ENCODE results near the gene GDF9.

The GDF9 gene

GRCh38 chr5:132821350-132821749, 44.9 kb downstream of the GDF9 start:
- no peak for DNase-seq (ENCODE audit: low read depth)
- H3K4me3 ChIP-seq (ENCODE audit: low read depth, low read length): no peak overlapping the region
- TF ChIP-seq, protein P1, sequence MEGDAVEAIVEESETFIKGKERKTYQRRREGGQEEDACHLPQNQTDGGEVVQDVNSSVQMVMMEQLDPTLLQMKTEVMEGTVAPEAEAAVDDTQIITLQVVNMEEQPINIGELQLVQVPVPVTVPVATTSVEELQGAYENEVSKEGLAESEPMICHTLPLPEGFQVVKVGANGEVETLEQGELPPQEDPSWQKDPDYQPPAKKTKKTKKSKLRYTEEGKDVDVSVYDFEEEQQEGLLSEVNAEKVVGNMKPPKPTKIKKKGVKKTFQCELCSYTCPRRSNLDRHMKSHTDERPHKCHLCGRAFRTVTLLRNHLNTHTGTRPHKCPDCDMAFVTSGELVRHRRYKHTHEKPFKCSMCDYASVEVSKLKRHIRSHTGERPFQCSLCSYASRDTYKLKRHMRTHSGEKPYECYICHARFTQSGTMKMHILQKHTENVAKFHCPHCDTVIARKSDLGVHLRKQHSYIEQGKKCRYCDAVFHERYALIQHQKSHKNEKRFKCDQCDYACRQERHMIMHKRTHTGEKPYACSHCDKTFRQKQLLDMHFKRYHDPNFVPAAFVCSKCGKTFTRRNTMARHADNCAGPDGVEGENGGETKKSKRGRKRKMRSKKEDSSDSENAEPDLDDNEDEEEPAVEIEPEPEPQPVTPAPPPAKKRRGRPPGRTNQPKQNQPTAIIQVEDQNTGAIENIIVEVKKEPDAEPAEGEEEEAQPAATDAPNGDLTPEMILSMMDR (conservative IDR thresholded peaks at IDR 0.05; ENCODE audit: low read depth, low read length): no peak

- DNase-seq (ENCODE audit: low read depth): peak; percentile 96
- TF ChIP-seq, protein P1 (conservative IDR thresholded peaks at IDR 0.05; ENCODE audit: low read depth, low read length): peak; percentile 94
- H3K4me3 ChIP-seq (ENCODE audit: low read depth, low read length): peak overlapping the region; percentile 50
Measured at GRCh38 chr5:132820162-132820754, 46.0 kb downstream of the GDF9 start.

DNA sequence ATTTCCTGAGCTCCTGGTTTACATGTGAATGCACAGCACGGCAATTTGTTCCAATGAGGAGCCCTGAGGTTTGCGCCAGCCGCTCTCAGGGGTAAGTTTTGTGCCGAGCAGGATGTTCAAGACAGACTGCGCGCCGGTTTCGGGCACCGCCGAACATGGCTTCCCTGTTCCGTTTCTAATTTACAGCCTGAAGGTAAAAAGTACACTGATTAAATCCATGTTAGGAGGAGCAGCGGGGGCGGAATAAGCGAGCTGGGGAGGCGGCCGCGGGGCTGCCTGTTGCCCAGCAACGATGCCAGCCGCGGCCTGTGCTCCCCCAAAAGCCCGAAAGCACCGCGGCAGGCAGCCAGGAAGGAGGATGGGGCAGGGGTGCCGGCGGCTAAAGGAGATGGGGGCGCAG, 46.8 kb downstream of the GDF9 start:
- peak overlapping the region; percentile 50 for H3K4me3 ChIP-seq (ENCODE audit: low read depth, low read length)
- TF ChIP-seq, protein P1 (conservative IDR thresholded peaks at IDR 0.05; ENCODE audit: low read depth, low read length): no peak
- DNase-seq (ENCODE audit: low read depth): no peak

GRCh38 chr5:132817011-132817410, 49.3 kb downstream of the GDF9 start:
- DNase-seq (ENCODE audit: low read depth): no peak
- TF ChIP-seq, protein P1 (conservative IDR thresholded peaks at IDR 0.05; ENCODE audit: low read depth, low read length): no peak
- no peak overlapping the region for H3K4me3 ChIP-seq (ENCODE audit: low read depth, low read length)

- DNase-seq (ENCODE audit: low read depth): peak; percentile 30
- TF ChIP-seq, protein P1 (conservative IDR thresholded peaks at IDR 0.05; ENCODE audit: low read depth, low read length): no peak
- no peak overlapping the region for H3K4me3 ChIP-seq (ENCODE audit: low read depth, low read length)
Measured at GRCh38 chr5:132816554-132816953, 49.7 kb downstream of the GDF9 start.

DNA sequence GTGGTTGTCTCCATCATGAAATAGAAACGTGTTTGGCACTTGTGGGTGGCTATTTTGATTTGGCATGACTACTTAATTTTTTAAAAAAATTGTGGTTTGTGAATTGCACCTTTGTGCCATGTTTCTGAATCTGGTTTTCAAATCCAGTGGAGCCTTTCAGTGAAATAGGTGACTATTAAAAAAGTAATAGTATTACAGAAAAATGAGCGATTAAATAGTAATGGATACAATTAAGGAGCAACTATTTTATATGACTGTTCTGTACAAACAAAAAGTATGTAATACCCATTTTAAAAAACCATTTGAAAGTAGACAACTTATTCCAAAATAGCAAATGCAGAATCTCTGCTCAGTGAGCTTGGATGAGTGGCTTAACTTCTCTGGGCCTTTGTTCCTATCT, 50.2 kb downstream of the GDF9 start:
- H3K4me3 ChIP-seq (ENCODE audit: low read depth, low read length): no peak overlapping the region
- TF ChIP-seq, protein P1 (conservative IDR thresholded peaks at IDR 0.05; ENCODE audit: low read depth, low read length): no peak
- no peak for DNase-seq (ENCODE audit: low read depth)

GRCh38 chr5:132815454-132815853, 50.8 kb downstream of the GDF9 start:
- TF ChIP-seq, protein P1 (conservative IDR thresholded peaks at IDR 0.05; ENCODE audit: low read depth, low read length): no peak
- no peak overlapping the region for H3K4me3 ChIP-seq (ENCODE audit: low read depth, low read length)
- DNase-seq (ENCODE audit: low read depth): peak; percentile 68
